ENCODE measurements around the gene ZNF286A. TPM values are rescaled to one million over a fixed set of nuclear protein-coding genes. Genes with fewer than 3 reads are reported as not detected.
"Not testable (repeated sequence)": the region's sequence is repeated elsewhere in the genome, so short reads cannot be mapped to it uniquely, and the experiment has no call there.

The ZNF286A gene
- total RNA-seq, 1 experiment from 2014 or later: 25.0 TPM

GRCh38 chr17:15698967-15699366 is 585 bp upstream of the ZNF286A start:
- DNase-seq (ENCODE audit: low read depth): not testable (repeated sequence)

GRCh38 chr17:15699937-15700336 is 385 bp downstream of the ZNF286A start:
- not testable (repeated sequence) for DNase-seq (ENCODE audit: low read depth)

- DNase-seq (ENCODE audit: low read depth): not testable (repeated sequence)
Measured at GRCh38 chr17:15704239-15704638, 4.7 kb downstream of the ZNF286A start.

- DNase-seq (ENCODE audit: low read depth): not testable (repeated sequence)
Measured at GRCh38 chr17:15704813-15705212, 5.3 kb downstream of the ZNF286A start.

- DNase-seq (ENCODE audit: low read depth): not testable (repeated sequence)
Measured at GRCh38 chr17:15708879-15709278, 9.3 kb downstream of the ZNF286A start.

- not testable (repeated sequence) for DNase-seq (ENCODE audit: low read depth)
Measured at GRCh38 chr17:15716601-15717563, 17.3 kb downstream of the ZNF286A start.

- not testable (repeated sequence) for DNase-seq (ENCODE audit: low read depth)
Measured at GRCh38 chr17:15730535-15730934, 31.0 kb downstream of the ZNF286A start.

GRCh38 chr17:15731900-15732299 is 32.3 kb downstream of the ZNF286A start, which contains the start of gene TBC1D26:
Gene TBC1D26 (plus strand): TSS chr17:15732283. CDS start chr17:15735349, 3,066 bp downstream.
- DNase-seq (ENCODE audit: low read depth): not testable (repeated sequence)

- not testable (repeated sequence) for DNase-seq (ENCODE audit: low read depth)
Measured at GRCh38 chr17:15733174-15733789, 33.7 kb downstream of the ZNF286A start.

GRCh38 chr17:15736578-15736977 is 37.0 kb downstream of the ZNF286A start:
- DNase-seq (ENCODE audit: low read depth): not testable (repeated sequence)

- no peak for DNase-seq (ENCODE audit: low read depth)
Measured at GRCh38 chr17:15738066-15738465, 38.5 kb downstream of the ZNF286A start.

GRCh38 chr17:15739259-15739658 is 39.7 kb downstream of the ZNF286A start:
- DNase-seq (ENCODE audit: low read depth): not testable (repeated sequence)

- not testable (repeated sequence) for DNase-seq (ENCODE audit: low read depth)
Measured at GRCh38 chr17:15740041-15740440, 40.5 kb downstream of the ZNF286A start.

- no peak for DNase-seq (ENCODE audit: low read depth)
Measured at GRCh38 chr17:15740570-15741120, 41.1 kb downstream of the ZNF286A start.

- no peak for DNase-seq (ENCODE audit: low read depth)
Measured at GRCh38 chr17:15741624-15742023, 42.1 kb downstream of the ZNF286A start.

- DNase-seq (ENCODE audit: low read depth): no peak
Measured at GRCh38 chr17:15742051-15742795, 42.7 kb downstream of the ZNF286A start.

GRCh38 chr17:15742921-15743320 is 43.4 kb downstream of the ZNF286A start:
- no peak for DNase-seq (ENCODE audit: low read depth)

- no peak for DNase-seq (ENCODE audit: low read depth)
Measured at GRCh38 chr17:15744074-15744676, 44.6 kb downstream of the ZNF286A start.

GRCh38 chr17:15744885-15745284 is 45.3 kb downstream of the ZNF286A start:
- DNase-seq (ENCODE audit: low read depth): peak; percentile 47

GRCh38 chr17:15749403-15749802 is 49.9 kb downstream of the ZNF286A start:
- DNase-seq (ENCODE audit: low read depth): not testable (repeated sequence)

Data from M059J (cell line).